ENCODE measurements around the gene IL17REL.

Gene IL17REL

GRCh38 chr22:50046481-50047245, 34.1 kb upstream of the IL17REL start:
- no peak for DNase-seq (ENCODE audit: extremely low read depth in 1 of 2, low read depth in 1 of 2)

- DNase-seq (ENCODE audit: extremely low read depth in 1 of 2, low read depth in 1 of 2), result no peak
Measured at GRCh38 chr22:50046019-50046415, 33.5 kb upstream of the IL17REL start.

DNA sequence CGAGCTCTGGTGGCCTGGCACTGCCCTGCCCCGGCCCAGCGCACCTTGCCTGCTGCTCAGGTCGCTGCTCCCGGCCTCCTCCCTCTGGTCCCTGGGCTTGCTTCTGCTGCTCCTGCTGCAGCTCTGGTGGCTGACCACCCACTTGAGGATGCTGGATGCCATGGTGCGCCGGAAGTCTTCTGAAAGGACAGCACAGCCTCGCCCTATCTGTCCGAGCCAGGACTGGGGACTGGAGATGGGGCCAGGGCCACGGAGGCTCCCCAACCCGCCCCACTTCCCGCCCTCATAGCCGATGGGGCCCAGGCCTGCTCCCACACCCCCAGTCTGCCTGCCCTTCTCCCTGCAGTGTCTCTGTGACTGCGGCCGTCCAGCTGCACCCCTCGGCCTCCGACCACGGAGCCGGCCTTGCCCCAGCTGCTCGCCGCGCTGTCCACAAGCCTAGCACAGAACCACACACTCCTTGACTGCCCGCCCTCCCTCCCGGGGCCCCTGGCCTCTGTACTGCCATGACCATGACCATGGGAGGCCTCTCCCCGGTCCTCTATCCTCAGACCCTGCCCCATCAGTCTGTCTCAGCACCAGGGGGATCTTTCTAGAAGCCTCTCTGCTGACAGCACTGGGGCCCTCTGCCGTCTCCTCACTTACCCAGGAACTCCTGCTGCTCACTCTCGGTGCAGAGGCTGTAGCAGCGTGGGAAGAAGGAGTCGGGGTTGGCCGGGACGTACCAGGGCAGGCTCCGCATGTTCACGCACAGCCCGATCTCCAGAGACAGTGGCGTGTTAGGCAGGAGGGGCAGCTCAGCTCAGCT, 32.9 kb upstream of the IL17REL start:
- DNase-seq (ENCODE audit: extremely low read depth in 1 of 2, low read depth in 1 of 2), result no peak

DNA sequence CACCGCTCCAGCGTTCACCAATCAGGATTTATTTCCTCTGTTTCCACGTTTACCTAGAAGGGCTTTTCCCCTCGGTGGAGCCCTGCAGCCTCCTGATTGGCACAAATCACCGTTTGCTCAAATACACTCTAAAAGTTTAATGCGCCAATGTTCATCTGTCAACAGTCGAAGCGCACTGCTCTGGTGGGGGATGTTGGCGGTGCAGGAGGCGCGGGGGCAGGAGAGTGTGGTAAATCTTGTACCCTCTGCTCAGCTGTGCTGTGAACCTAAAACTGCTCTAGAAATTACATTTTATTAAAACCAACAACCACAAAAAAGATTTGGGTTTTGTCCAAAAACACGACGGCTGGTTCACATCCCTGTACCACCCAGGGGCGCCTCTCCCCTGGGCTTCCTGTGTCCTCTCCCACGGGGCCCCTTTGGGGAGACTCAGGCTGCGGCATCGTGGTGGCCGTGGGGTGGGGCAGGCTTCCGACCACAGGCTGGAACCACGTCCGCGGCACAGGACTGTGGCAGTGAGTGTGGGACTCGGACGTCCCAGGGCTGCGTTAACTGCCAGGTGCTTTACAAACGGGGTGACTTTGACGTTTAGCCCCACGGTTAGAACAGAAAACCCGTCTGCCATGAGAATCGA, 32.0 kb upstream of the IL17REL start:
- no peak for DNase-seq (ENCODE audit: extremely low read depth in 1 of 2, low read depth in 1 of 2)

DNA sequence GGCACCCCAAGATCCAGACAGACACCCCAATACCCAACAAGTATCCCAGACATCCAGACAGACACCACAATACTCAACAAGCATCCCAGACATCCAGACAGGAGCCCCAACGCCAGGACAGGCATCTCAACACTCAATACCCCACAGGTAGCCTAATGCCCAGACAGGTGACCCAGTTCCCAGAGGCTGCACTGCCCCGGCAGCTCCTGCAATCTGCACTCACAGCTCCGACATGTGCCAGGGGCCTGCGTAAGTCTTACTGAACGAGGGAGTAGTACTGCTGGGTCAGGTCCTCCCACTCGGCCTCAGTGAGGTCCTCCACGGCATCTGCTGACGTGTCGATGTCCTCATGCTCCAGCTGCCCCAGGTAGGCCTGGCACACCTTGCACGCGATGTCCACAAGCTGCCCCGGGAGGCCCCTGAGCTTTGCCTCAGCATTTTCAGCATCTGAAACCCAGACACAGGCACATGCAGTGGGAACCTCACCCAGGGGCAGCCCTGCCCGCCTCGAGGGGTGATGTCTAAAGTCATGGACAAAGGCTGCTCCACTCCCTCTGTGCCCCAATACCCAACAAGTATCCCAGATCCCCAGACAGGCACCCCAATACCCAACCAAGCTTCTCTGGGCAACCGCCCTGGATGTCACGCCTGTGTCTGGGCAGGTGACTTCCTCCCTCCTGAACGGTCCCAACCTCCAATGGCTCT, 28.9 kb upstream of the IL17REL start:
- no peak for DNase-seq (ENCODE audit: extremely low read depth in 1 of 2, low read depth in 1 of 2)

GRCh38 chr22:50040717-50041116, 28.2 kb upstream of the IL17REL start:
- DNase-seq (ENCODE audit: extremely low read depth in 1 of 2, low read depth in 1 of 2), result no peak

GRCh38 chr22:50039669-50040443, 27.3 kb upstream of the IL17REL start:
- DNase-seq (ENCODE audit: extremely low read depth in 1 of 2, low read depth in 1 of 2), result no peak

GRCh38 chr22:50035976-50036724, 23.6 kb upstream of the IL17REL start:
- DNase-seq (ENCODE audit: extremely low read depth in 1 of 2, low read depth in 1 of 2), result no peak

GRCh38 chr22:50035131-50035881, 22.7 kb upstream of the IL17REL start:
- no peak for DNase-seq (ENCODE audit: extremely low read depth in 1 of 2, low read depth in 1 of 2)

DNA sequence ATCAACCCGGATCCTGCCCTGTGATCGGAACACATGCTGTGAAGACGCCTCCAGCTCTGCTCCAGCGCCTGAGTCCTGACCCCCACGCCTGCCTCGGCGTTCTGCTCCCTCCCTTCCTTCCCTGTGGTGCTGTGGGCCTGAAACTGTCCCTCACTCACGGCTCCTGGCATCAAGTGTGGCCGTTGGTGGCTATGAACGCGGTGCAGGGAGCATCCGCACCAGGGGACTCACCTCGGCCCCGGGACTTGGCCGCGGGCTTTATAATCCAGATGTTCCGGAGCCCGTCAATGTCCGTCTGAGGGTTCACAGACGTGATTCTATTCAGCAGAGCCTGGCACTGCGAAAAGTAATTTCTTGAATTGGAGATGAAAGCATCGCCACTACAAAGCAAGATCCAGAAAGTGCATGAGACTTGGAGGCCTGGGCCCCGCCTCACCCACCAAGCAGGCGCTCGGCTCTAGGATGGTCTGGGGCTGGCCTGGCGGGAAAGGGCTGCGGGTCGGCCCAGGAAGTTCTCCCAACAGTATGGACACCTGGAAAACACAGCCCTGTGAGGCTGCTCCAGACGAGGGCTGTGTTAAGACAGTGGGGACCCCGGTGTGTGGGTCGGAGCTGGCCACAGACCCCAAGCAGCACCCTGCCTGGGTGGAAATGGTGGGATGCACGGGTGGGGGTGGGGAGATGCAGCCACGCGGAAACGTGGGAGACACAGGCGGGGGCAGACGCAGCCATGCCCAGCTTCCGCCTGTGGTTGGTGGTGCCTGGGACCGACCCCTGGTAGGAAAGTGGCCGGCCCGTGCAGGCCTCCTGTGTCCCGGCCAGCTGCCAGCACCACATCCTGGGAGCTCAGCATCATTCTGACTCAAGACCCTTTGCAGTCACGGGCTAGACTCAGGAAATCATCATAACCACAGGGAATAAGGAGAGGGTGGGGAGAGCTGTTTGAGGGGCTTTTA, 21.8 kb upstream of the IL17REL start:
- DNase-seq (ENCODE audit: extremely low read depth in 1 of 2, low read depth in 1 of 2), result no peak

- DNase-seq (ENCODE audit: extremely low read depth in 1 of 2, low read depth in 1 of 2), result no peak
Measured at GRCh38 chr22:50032941-50033601, 20.5 kb upstream of the IL17REL start.

GRCh38 chr22:50032109-50032871, 19.7 kb upstream of the IL17REL start:
- no peak for DNase-seq (ENCODE audit: extremely low read depth in 1 of 2, low read depth in 1 of 2)

GRCh38 chr22:50031189-50032091, 18.9 kb upstream of the IL17REL start:
- no peak for DNase-seq (ENCODE audit: extremely low read depth in 1 of 2, low read depth in 1 of 2)

DNA sequence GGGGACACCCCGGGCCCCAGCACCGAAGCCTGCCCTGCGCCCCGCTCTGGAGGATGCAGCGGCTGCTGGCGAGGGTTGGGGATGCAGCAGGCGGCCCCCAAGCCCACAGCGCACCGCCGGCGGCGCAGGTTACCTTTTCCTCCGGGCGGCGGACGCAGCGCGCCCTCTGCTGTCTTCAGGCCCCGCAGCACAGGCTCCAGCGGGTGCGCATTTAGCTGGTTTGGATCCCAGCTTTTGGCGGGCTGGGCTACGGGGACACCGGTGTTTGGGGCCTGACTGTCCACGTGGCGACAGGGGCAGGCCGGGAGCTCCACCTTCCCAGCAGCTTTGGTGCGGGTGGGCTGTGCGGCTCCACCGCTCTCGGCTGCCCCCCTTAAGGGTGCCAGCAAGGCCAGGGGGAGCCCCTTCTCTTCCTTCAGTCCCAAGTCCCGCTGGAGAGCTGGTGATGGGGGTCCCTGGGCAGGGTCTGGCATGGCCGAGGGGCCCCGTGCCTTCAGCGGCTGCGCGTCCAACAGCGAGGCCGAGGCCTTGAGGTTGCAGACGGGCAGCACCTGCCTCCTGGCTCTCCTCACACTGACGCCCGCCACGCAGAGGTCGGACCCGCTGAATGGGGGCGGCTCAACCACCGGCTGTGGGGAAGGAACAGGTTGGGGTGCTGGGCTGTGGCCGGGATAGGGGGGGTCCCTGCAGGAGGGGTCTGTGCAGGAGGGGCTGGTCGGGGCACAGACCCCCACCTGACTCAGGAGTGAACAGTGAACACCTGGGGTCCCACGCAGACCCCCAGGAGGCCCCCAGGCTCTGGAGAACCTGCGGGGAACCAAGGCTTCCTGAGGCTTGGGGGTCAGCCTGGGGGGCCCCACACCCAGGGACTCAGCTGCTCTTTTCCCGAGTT, 18.0 kb upstream of the IL17REL start:
- DNase-seq (ENCODE audit: extremely low read depth in 1 of 2, low read depth in 1 of 2), result peak; percentile 56 to 68
